H9 (cell line): Measurements from ENCODE around the gene ZNF564. TPM values are rescaled to one million over a fixed set of nuclear protein-coding genes. Genes with fewer than 3 reads are reported as not detected.
A peak's percentile ranks its signal among the peaks of the same experiment; 100 is the strongest.

ENCODE experiments used
- DNase-seq: peaks from one replicate; pipeline ENCODE4 v3.0.0-alpha.2; 2017
- H2AFZ ChIP-seq: one replicate; pipeline ENCODE4 v1.6.1; 2013; ENCODE audit warnings: mild to moderate bottlenecking, low read length, control low read depth, moderate library complexity
- H2AK5ac ChIP-seq: 2 replicates; pipeline ENCODE4 v1.6.1; 2013; ENCODE audit warnings: low read length, control low read depth, mixed read lengths; ENCODE audit not compliant: insufficient read length
- H2BK120ac ChIP-seq: one replicate; pipeline ENCODE4 v1.6.1; 2013; ENCODE audit warnings: low read depth, mild to moderate bottlenecking, low read length, control low read depth, inconsistent platforms; ENCODE audit not compliant: poor library complexity, severe bottlenecking
- H2BK12ac ChIP-seq: 2 replicates; pipeline ENCODE4 v1.6.1; 2013; ENCODE audit warnings: low read length, control low read depth, mixed read lengths, low read depth; ENCODE audit not compliant: insufficient read length
- H2BK15ac ChIP-seq: 2 replicates; pipeline ENCODE4 v1.6.1; 2013; ENCODE audit warnings: low read depth, low read length, control low read depth
- H2BK20ac ChIP-seq: one replicate; pipeline ENCODE4 v1.6.1; 2013; ENCODE audit warnings: low read depth, mild to moderate bottlenecking, low read length, control low read depth, inconsistent platforms; ENCODE audit not compliant: poor library complexity, severe bottlenecking
- H2BK5ac ChIP-seq: 2 replicates; pipeline ENCODE4 v1.6.1; 2013; ENCODE audit warnings: low read length, control low read depth, mixed read lengths; ENCODE audit not compliant: insufficient read length
- H3K14ac ChIP-seq: 2 replicates; pipeline ENCODE4 v1.6.1; 2013; ENCODE audit warnings: low read length, control low read depth; ENCODE audit not compliant: insufficient read depth
- H3K18ac ChIP-seq: 2 replicates; pipeline ENCODE4 v1.6.1; 2013; ENCODE audit warnings: low read depth, mild to moderate bottlenecking, mixed read lengths, low read length, control low read depth; ENCODE audit not compliant: insufficient read length
- H3K23ac ChIP-seq: 2 replicates; pipeline ENCODE4 v1.6.1; 2013; ENCODE audit warnings: low read length, control low read depth, mixed read lengths, low read depth; ENCODE audit not compliant: insufficient read length
- H3K23me2 ChIP-seq: 2 replicates; pipeline ENCODE4 v1.6.1; 2013; ENCODE audit warnings: low read depth, mild to moderate bottlenecking, mixed read lengths, low read length, control low read depth; ENCODE audit not compliant: insufficient read length, poor library complexity, severe bottlenecking
- H3K27ac ChIP-seq: 2 replicates; pipeline ENCODE4 v1.5.1; 2013; ENCODE audit warnings: low read length, control low read depth, mixed read lengths, low read depth; ENCODE audit not compliant: insufficient read length
- H3K27me3 ChIP-seq: 2 replicates; pipeline ENCODE4 v1.6.1; 2013; ENCODE audit warnings: low read length, control low read depth, inconsistent platforms; ENCODE audit not compliant: insufficient read depth
- H3K4ac ChIP-seq: 2 replicates; pipeline ENCODE4 v1.6.1; 2013; ENCODE audit warnings: low read depth, mild to moderate bottlenecking, control low read depth, inconsistent platforms, low read length, moderate library complexity
- H3K4me1 ChIP-seq: 2 replicates; pipeline ENCODE4 v1.6.1; 2013; ENCODE audit warnings: low read length, control low read depth, inconsistent platforms; ENCODE audit not compliant: insufficient read depth
- H3K4me2 ChIP-seq: 2 replicates; pipeline ENCODE4 v1.6.1; 2013; ENCODE audit warnings: low read length, control low read depth, mixed read lengths; ENCODE audit not compliant: insufficient read length, insufficient read depth
- H3K56ac ChIP-seq: 2 replicates; pipeline ENCODE4 v1.6.1; 2013; ENCODE audit warnings: low read depth, mild to moderate bottlenecking, mixed read lengths, low read length, control low read depth; ENCODE audit not compliant: insufficient read length
- H3K79me1 ChIP-seq: 2 replicates; pipeline ENCODE4 v1.6.1; 2013; ENCODE audit warnings: low read depth, mild to moderate bottlenecking, moderate library complexity, low read length, control low read depth, inconsistent platforms; ENCODE audit not compliant: insufficient read depth, poor library complexity, severe bottlenecking
- H3K79me2 ChIP-seq: 2 replicates; pipeline ENCODE4 v1.6.1; 2013; ENCODE audit warnings: low read length, control low read depth, inconsistent platforms; ENCODE audit not compliant: insufficient read depth
- H3K9ac ChIP-seq: 2 replicates; pipeline ENCODE4 v1.6.1; 2013; ENCODE audit warnings: low read length, control low read depth, mixed read lengths; ENCODE audit not compliant: insufficient read length; ENCODE audit errors: extremely low read depth
- H3K9me3 ChIP-seq: one replicate; pipeline ENCODE4 v1.6.1; 2013; ENCODE audit warnings: low read depth, low read length, inconsistent platforms; ENCODE audit not compliant: control insufficient read depth
- H3T11ph ChIP-seq: one replicate; pipeline ENCODE4 v1.6.1; 2013; ENCODE audit warnings: mild to moderate bottlenecking, low read length, control low read depth, inconsistent platforms
- H4K20me1 ChIP-seq: one replicate; pipeline ENCODE4 v1.6.1; 2013; ENCODE audit not compliant: control insufficient read depth, insufficient read length, insufficient read depth
- H4K5ac ChIP-seq: 2 replicates; pipeline ENCODE4 v1.6.1; 2013; ENCODE audit warnings: low read depth, mild to moderate bottlenecking, mixed read lengths, low read length, control low read depth; ENCODE audit not compliant: insufficient read length
- H4K8ac ChIP-seq: replicated peaks from 2 replicates; pipeline ENCODE4 v1.6.1; 2013; ENCODE audit warnings: low read length, control low read depth, mixed read lengths, low read depth; ENCODE audit not compliant: insufficient read length
- H4K91ac ChIP-seq: 2 replicates; pipeline ENCODE4 v1.6.1; 2013; ENCODE audit warnings: low read depth, mild to moderate bottlenecking, moderate library complexity, mixed read lengths, low read length, control low read depth; ENCODE audit not compliant: insufficient read length
- H3K27ac Mint-ChIP-seq, 3 experiments: 2 replicates in 2 of 3; 3 replicates in 1 of 3; pipeline ENCODE4 v1.8.0; 2020 to 2021; ENCODE audit warnings: mixed read lengths in 3 of 3, mild to moderate bottlenecking in 1 of 3, moderate library complexity in 1 of 3
- H3K27me3 Mint-ChIP-seq: 2 replicates; pipeline ENCODE4 v1.8.0; 2021; ENCODE audit warnings: low read depth, mild to moderate bottlenecking, moderate library complexity, mixed read lengths
- H3K36me3 Mint-ChIP-seq, 3 experiments: 2 replicates in 2 of 3; 3 replicates in 1 of 3; pipeline ENCODE4 v1.8.0; 2020 to 2021; ENCODE audit warnings: low read depth in 3 of 3, mixed read lengths in 3 of 3; ENCODE audit not compliant: insufficient read depth in 1 of 3
- H3K4me1 Mint-ChIP-seq, 2 experiments: 2 replicates each; pipeline ENCODE4 v1.8.0; 2020; ENCODE audit warnings: mixed read lengths in 2 of 2
- H3K4me3 Mint-ChIP-seq, 2 experiments: 2 replicates in 1 of 2; 3 replicates in 1 of 2; pipeline ENCODE4 v1.8.0; 2020 to 2021; ENCODE audit warnings: mild to moderate bottlenecking in 2 of 2, mixed read lengths in 2 of 2, moderate library complexity in 1 of 2
- H3K9me3 Mint-ChIP-seq, 2 experiments: 2 replicates in 1 of 2; 3 replicates in 1 of 2; pipeline ENCODE4 v1.8.0; 2020; ENCODE audit warnings: mild to moderate bottlenecking in 2 of 2, mixed read lengths in 2 of 2, moderate library complexity in 1 of 2
- CTCF ChIP-seq: fragments of 200-600 bp; sonication (generic); conservative IDR thresholded peaks from 3 replicates; pipeline ENCODE4 v1.8.0; 2021; ENCODE audit warnings: antibody characterized with exemption, mild to moderate bottlenecking
- WGBS: extraction: QIAGEN DNeasy Blood & Tissue Kit; methylation state at CpG from one replicate; pipeline ENCODE4 v1.1.7; 2013; ENCODE audit warnings: missing lambda C conversion rate, low lambda C conversion rate, mixed read lengths; ENCODE audit not compliant: insufficient read length; ENCODE audit errors: extremely low coverage; 5-methylcytosine and 5-hydroxymethylcytosine counted together
- total RNA-seq: library from RNA; stranded (reverse); gene quantifications from 2 replicates; pipeline ENCODE4 v1.2.1, GENCODE V29; 2021

The ZNF564 gene
- total RNA-seq, 1 experiment from 2014 or later = 11.3 TPM

- no peak within 1 kb of the TSS for H2AFZ ChIP-seq
- no peak within 1 kb of the TSS for H2BK20ac ChIP-seq
- H4K5ac ChIP-seq = no peak within 1 kb of the TSS
- DNase-seq = peak; percentile 96
- Mint-ChIP-seq H3K36me3 (no peaks in the 10 kb centered on the region; a peak in 1 of 7 replicates), H3K4me3 (peak within 1 kb of the TSS; percentile 83 to 87), H3K4me1 (peaks cover 13 to 19% of the 10 kb centered on the region in 2 experiments), H3K27me3 (peaks cover 11% of the 10 kb centered on the region), H3K27ac (peak within 1 kb of the TSS; percentile 77 to 82 (median 77); a peak in 5 of 7 replicates), H3K9me3 (no peaks in the 10 kb centered on the region)
- no peak within 1 kb of the TSS for H3K23ac ChIP-seq
- no peaks in the 10 kb centered on the region for H3K9me3 ChIP-seq
- H2BK15ac ChIP-seq = no peak within 1 kb of the TSS
- H2BK120ac ChIP-seq = no peak within 1 kb of the TSS
- H3T11ph ChIP-seq = no peak within 1 kb of the TSS
- no peak within 1 kb of the TSS for H2BK12ac ChIP-seq
- H3K18ac ChIP-seq = no peak within 1 kb of the TSS
- H2BK5ac ChIP-seq = no peak within 1 kb of the TSS
- H3K27ac ChIP-seq = no peak within 1 kb of the TSS
- H4K91ac ChIP-seq = no peak within 1 kb of the TSS
- no CpG with 5 or more reads among the region's 53 CpGs for WGBS
- peak within 1 kb of the TSS; percentile 42; the same call in 1 of the 2 replicates for H3K14ac ChIP-seq
- peaks cover 10% of the 10 kb centered on the region for H3K23me2 ChIP-seq
- no peak within 1 kb of the TSS for H2AK5ac ChIP-seq
- no peaks in the 10 kb centered on the region; the same call in 1 of the 2 replicates for H3K27me3 ChIP-seq
- peak within 1 kb of the TSS; percentile 66 for H3K9ac ChIP-seq
- no peaks in the 10 kb centered on the region for H3K79me1 ChIP-seq
- H3K56ac ChIP-seq = no peak within 1 kb of the TSS
- H3K4ac ChIP-seq = no peak within 1 kb of the TSS
- H3K79me2 ChIP-seq = no peaks in the 10 kb centered on the region
- no peaks in the 10 kb centered on the region; the same call in 1 of the 2 replicates for H3K4me1 ChIP-seq
- H3K4me2 ChIP-seq = peak within 1 kb of the TSS; percentile 84
- no peaks in the 10 kb centered on the region for H4K20me1 ChIP-seq
- no peak for TF ChIP-seq CTCF
- no peak within 1 kb of the TSS for H4K8ac ChIP-seq
Measured at GRCh38 chr19:12484371-12485051, 66.8 kb downstream of the ZNF564 start, which contains the start of gene ZNF709. TSS of gene ZNF709 (minus strand) at chr19:12484816. CDS start at chr19:12484657, 159 bp downstream.
